HepG2 (cell line): ENCODE measurements around the gene TFAP2E. TPM values are rescaled to one million over a fixed set of nuclear protein-coding genes. Genes with fewer than 3 reads are reported as not detected.

Source experiments
- ATF2 ChIP-seq: sonication (generic); formaldehyde crosslinking; IDR thresholded peaks from 2 replicates; pipeline ENCODE4 v1.4.0; 2020; ENCODE audit warnings: missing genetic modification reagents
- BRD4 ChIP-seq: sonication (generic); formaldehyde crosslinking; IDR thresholded peaks from 2 replicates; pipeline ENCODE4 v1.4.0; 2020; ENCODE audit warnings: missing genetic modification reagents
- CBX5 ChIP-seq: sonication (generic); formaldehyde crosslinking; IDR thresholded peaks from 2 replicates; pipeline ENCODE4 v1.4.0; 2020; ENCODE audit warnings: missing genetic modification reagents, borderline replicate concordance
- CREBL2 ChIP-seq: sonication (generic); formaldehyde crosslinking; IDR thresholded peaks from 2 replicates; pipeline ENCODE4 v1.8.1; 2023; ENCODE audit warnings: missing genetic modification reagents, mild to moderate bottlenecking, borderline replicate concordance
- DR1 ChIP-seq: sonication (generic); formaldehyde crosslinking; IDR thresholded peaks from 2 replicates; pipeline ENCODE4 v1.8.0; 2021; ENCODE audit warnings: mild to moderate bottlenecking, missing genetic modification reagents, inconsistent platforms
- FOXA3 ChIP-seq: IDR thresholded peaks from 2 replicates; pipeline ENCODE4 v1.6.1; 2016; ENCODE audit warnings: missing genetic modification reagents, missing compliant biosample characterization
- GTF3A ChIP-seq: sonication (generic); formaldehyde crosslinking; conservative IDR thresholded peaks from 2 replicates; pipeline ENCODE4 v1.4.0; 2020; ENCODE audit warnings: mild to moderate bottlenecking, missing genetic modification reagents
- NAIF1 ChIP-seq: sonication (generic); formaldehyde crosslinking; IDR thresholded peaks from 2 replicates; pipeline ENCODE4 v1.5.0; 2020; ENCODE audit warnings: mild to moderate bottlenecking, missing genetic modification reagents, borderline replicate concordance
- NR2C2 ChIP-seq: sonication (generic); formaldehyde crosslinking; IDR thresholded peaks from 2 replicates; pipeline ENCODE4 v1.4.0; 2020; ENCODE audit warnings: missing genetic modification reagents, mild to moderate bottlenecking, moderate library complexity, borderline replicate concordance
- POGK ChIP-seq: sonication (generic); formaldehyde crosslinking; conservative IDR thresholded peaks from 2 replicates; pipeline ENCODE4 v1.8.0; 2022; ENCODE audit warnings: mild to moderate bottlenecking, moderate library complexity, missing genetic modification reagents
- POLR2AphosphoS5 ChIP-seq: IDR thresholded peaks from 2 replicates; pipeline ENCODE4 v1.6.1; 2012; ENCODE audit warnings: low read depth, low read length
- THAP7 ChIP-seq: sonication (generic); formaldehyde crosslinking; IDR thresholded peaks from 2 replicates; pipeline ENCODE4 v1.8.1; 2023; ENCODE audit warnings: mild to moderate bottlenecking, missing genetic modification reagents
- ZFP91 ChIP-seq: sonication (generic); formaldehyde crosslinking; IDR thresholded peaks from 2 replicates; pipeline ENCODE4 v1.9.0; 2022; ENCODE audit warnings: missing genetic modification reagents, mild to moderate bottlenecking, borderline replicate concordance
- ZNF446 ChIP-seq: sonication (generic); formaldehyde crosslinking; IDR thresholded peaks from 2 replicates; pipeline ENCODE4 v1.5.0; 2020; ENCODE audit warnings: mild to moderate bottlenecking, missing genetic modification reagents
- ZNF75D ChIP-seq: sonication (generic); formaldehyde crosslinking; IDR thresholded peaks from 2 replicates; pipeline ENCODE4 v1.8.1; 2023; ENCODE audit warnings: missing genetic modification reagents, mild to moderate bottlenecking, borderline replicate concordance
- ZNF883 ChIP-seq: sonication (generic); formaldehyde crosslinking; IDR thresholded peaks from 2 replicates; pipeline ENCODE4 v1.5.1; 2020; ENCODE audit warnings: mild to moderate bottlenecking, missing genetic modification reagents; ENCODE audit errors: not compliant biosample characterization
- ZSCAN5A ChIP-seq: sonication (generic); formaldehyde crosslinking; IDR thresholded peaks from 2 replicates; pipeline ENCODE4 v1.8.0; 2022; ENCODE audit warnings: mild to moderate bottlenecking, missing genetic modification reagents, borderline replicate concordance
- polyA plus RNA-seq, 8 experiments: library from polyadenylated mRNA; depleted of rRNA in 3 of 8; stranded (reverse) in 7 of 8; unstranded in 1 of 8; fragments of >200 nt; fragmentation: Illumina TruSeq in 4 of 8; extraction: Trizol in 4 of 8; gene quantifications; 2 replicates each; pipeline versions ENCODE4 v1.2.1 to v1.2.3, GENCODE V29; 2011 to 2016; ENCODE audit warnings: low read depth in 4 of 8, missing spikeins in 1 of 8, mixed read lengths in 1 of 8; ENCODE audit not compliant: insufficient read depth in 1 of 8
- total RNA-seq, 5 experiments: library from RNA; depleted of rRNA; stranded (reverse); fragments of >200 nt; fragmentation: Illumina TruSeq; extraction: Trizol; gene quantifications; 2 replicates each; pipeline ENCODE4 v1.2.3, GENCODE V29; 2016; ENCODE audit warnings: low read depth in 1 of 5

The TFAP2E gene
- total and polyA plus RNA-seq, 2 of the 13 experiments (the other 11 are each of a cell fraction or from before 2014, with no cell fraction given) = 0.31 to 0.41 TPM

GRCh38 chr1:35641233-35641866 is 68.2 kb downstream of the TFAP2E start, which contains the start of gene PSMB2 (continued):
- TF ChIP-seq ZFP91 (CRISPR knock-in tag) (peak; percentile 71; the same call in 1 of the 2 replicates), THAP7 (0 out of 2 replicates have a peak, but pooled peaks have one; percentile 34), ZNF446 (CRISPR knock-in tag) (no peak; the same call in 1 of the 2 replicates), CREBL2 (CRISPR knock-in tag) (no peak), ZSCAN5A (CRISPR knock-in tag) (no peak), CBX5 (peak; percentile 45; the same call in 1 of the 2 replicates), NAIF1 (CRISPR knock-in tag) (peak; percentile 37; the same call in 1 of the 2 replicates), ZNF75D (CRISPR knock-in tag) (peak; percentile 69; the same call in 1 of the 2 replicates), BRD4 (CRISPR knock-in tag) (peak; percentile 56), ATF2 (CRISPR knock-in tag) (peak; percentile 83; the same call in 1 of the 2 replicates), GTF3A (0 out of 2 replicates have a peak, but pooled peaks have one; percentile 35), ZNF883 (CRISPR knock-in tag) (no peak), DR1 (CRISPR knock-in tag) (peak; percentile 65; the same call in 1 of the 2 replicates), POLR2AphosphoS5 (peak; percentile 91), POGK (0 out of 2 replicates have a peak, but pooled peaks have one; percentile 43), NR2C2 (peak; percentile 43; the same call in 1 of the 2 replicates), FOXA3 (peak; percentile 58)
